PFSK-1 (cell line): ENCODE measurements around the gene STAG1.

Experiments used
- FOXP2 ChIP-seq: optimal IDR thresholded peaks from 2 replicates; pipeline ENCODE3; 2011; ENCODE audit warnings: borderline replicate concordance, control low read depth, inconsistent platforms; ENCODE audit not compliant: insufficient read depth; ENCODE audit errors: extremely low read length, extremely low read depth
- POLR2AphosphoS5 ChIP-seq: IDR thresholded peaks from 2 replicates; pipeline ENCODE4 v1.6.1; 2012; ENCODE audit warnings: low read depth, mild to moderate bottlenecking, control low read depth, low read length, moderate library complexity
- SIN3A ChIP-seq: IDR thresholded peaks from 2 replicates; pipeline ENCODE4 v1.6.1; 2012; ENCODE audit warnings: mild to moderate bottlenecking, low read length, moderate library complexity, borderline replicate concordance; ENCODE audit not compliant: insufficient read depth
- TAF1 ChIP-seq: IDR thresholded peaks from 2 replicates; pipeline ENCODE4 v1.6.1; 2012; ENCODE audit warnings: low read length, control low read depth, borderline replicate concordance; ENCODE audit not compliant: insufficient read depth
- TF ChIP-seq, protein P1 (sequence below), 2 experiments: IDR thresholded peaks; 2 replicates each; pipeline versions ENCODE4 v1.6.1 to v1.8.0; 2011 to 2012; ENCODE audit warnings: low read depth in 2 of 2, low read length in 2 of 2, control low read depth in 1 of 2, inconsistent platforms in 1 of 2, mild to moderate bottlenecking in 1 of 2, moderate library complexity in 1 of 2; ENCODE audit not compliant: insufficient read depth in 1 of 2

The STAG1 gene

DNA sequence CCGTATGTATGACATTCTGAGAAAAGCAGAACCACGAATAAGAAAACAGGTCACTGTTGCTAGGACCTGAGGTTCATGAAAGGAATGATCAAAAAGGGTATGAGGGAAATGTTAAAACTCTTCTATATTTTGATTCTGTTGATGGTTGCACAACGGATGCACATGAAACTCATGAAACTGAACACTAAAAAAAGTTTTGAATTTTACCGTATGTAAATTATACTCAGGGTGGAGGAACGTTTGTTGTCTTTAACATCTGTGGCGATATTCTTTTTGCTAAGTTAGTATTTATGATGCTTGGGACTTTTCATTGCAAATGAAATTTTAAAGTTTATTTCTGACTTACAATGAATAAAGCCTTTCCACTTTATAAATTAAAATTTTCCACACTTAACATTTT, 55.4 kb downstream of the STAG1 start:
- TF ChIP-seq TAF1 = no peak

DNA sequence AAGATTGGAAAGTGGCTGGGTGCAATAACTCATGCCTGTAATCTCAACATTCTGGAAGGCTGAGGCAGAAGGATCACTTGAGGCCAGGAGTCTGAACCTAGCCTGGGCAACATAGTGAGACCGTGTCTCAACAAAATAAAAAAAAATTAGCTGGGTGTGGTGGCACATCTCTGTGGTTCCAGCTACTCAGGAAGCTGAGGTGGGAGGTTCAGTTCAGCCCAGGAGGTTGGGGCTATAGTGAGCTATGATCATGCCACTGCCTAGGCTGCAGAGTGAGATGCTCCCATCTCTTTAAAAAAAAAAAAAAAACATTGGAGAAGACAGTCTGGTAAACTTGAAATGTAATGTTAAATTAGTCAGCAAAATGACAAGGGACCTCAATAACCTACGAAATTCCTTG, 57.9 kb downstream of the STAG1 start:
- TF ChIP-seq POLR2AphosphoS5 = no peak

- TF ChIP-seq SIN3A (no peak), TAF1 (no peak), FOXP2 (no peak), POLR2AphosphoS5 (no peak)
- TF ChIP-seq, protein P1, sequence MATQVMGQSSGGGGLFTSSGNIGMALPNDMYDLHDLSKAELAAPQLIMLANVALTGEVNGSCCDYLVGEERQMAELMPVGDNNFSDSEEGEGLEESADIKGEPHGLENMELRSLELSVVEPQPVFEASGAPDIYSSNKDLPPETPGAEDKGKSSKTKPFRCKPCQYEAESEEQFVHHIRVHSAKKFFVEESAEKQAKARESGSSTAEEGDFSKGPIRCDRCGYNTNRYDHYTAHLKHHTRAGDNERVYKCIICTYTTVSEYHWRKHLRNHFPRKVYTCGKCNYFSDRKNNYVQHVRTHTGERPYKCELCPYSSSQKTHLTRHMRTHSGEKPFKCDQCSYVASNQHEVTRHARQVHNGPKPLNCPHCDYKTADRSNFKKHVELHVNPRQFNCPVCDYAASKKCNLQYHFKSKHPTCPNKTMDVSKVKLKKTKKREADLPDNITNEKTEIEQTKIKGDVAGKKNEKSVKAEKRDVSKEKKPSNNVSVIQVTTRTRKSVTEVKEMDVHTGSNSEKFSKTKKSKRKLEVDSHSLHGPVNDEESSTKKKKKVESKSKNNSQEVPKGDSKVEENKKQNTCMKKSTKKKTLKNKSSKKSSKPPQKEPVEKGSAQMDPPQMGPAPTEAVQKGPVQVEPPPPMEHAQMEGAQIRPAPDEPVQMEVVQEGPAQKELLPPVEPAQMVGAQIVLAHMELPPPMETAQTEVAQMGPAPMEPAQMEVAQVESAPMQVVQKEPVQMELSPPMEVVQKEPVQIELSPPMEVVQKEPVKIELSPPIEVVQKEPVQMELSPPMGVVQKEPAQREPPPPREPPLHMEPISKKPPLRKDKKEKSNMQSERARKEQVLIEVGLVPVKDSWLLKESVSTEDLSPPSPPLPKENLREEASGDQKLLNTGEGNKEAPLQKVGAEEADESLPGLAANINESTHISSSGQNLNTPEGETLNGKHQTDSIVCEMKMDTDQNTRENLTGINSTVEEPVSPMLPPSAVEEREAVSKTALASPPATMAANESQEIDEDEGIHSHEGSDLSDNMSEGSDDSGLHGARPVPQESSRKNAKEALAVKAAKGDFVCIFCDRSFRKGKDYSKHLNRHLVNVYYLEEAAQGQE (IDR thresholded peaks at IDR 0.05; ENCODE audit: insufficient read depth in 1 of 2, low read depth in 2 of 2, low read length in 2 of 2) = no peak
Observed at GRCh38 chr3:136690599-136690998, 61.6 kb downstream of the STAG1 start.

GRCh38 chr3:136685882-136686281, 66.3 kb downstream of the STAG1 start:
- TF ChIP-seq, protein P1 (IDR thresholded peaks at IDR 0.05; ENCODE audit: insufficient read depth in 1 of 2, low read depth in 2 of 2, low read length in 2 of 2) = no peak
- TF ChIP-seq POLR2AphosphoS5 = no peak
- no peak for TF ChIP-seq SIN3A
- no peak for TF ChIP-seq TAF1
- TF ChIP-seq FOXP2 = no peak

DNA sequence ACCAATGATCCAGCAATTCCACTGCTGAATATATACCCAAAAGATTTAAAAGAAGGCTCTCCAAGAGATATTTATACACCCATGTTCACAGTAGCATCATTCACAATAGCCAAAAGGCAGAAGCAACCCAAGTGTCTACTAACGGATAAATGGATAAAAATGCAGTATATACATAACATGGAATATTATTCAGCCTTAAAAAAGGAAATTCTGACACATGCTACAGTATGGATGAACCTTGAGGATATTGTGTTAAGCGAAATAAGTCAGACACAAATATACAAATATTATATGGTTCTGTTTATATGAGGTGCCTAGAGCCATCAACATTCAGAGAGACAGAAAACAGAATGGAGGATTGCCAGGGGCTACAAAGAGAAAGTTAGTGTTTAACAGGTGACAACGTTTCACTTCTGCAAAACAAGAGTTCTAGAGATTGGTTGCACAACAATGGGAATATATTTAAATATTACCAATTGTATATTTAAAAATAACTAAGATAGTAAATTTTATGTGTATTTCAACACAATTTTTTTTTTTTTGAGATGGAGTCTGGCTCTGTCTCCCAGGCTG, 69.4 kb downstream of the STAG1 start:
- no peak for TF ChIP-seq FOXP2

DNA sequence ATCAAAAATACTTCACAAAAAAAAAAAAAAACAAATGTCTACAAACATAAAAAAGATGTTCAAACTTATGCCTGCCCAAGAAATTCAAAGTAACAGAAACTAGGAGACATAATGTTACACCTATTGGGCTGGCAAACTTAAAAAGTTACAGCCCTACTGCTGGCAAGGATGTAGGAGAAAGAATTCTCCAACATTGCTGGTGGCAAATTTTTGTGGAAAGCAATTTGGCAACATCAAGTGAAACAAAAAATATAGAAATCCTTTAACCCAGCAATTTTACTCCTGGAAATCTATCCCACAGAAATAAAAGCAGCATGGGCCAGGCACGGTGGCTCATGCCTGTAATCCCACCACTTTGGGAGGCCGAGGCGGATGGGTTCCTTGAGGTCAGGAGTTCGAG, 73.2 kb downstream of the STAG1 start:
- TF ChIP-seq TAF1 = no peak
- no peak for TF ChIP-seq POLR2AphosphoS5
- no peak for TF ChIP-seq SIN3A
- TF ChIP-seq FOXP2 = no peak

DNA sequence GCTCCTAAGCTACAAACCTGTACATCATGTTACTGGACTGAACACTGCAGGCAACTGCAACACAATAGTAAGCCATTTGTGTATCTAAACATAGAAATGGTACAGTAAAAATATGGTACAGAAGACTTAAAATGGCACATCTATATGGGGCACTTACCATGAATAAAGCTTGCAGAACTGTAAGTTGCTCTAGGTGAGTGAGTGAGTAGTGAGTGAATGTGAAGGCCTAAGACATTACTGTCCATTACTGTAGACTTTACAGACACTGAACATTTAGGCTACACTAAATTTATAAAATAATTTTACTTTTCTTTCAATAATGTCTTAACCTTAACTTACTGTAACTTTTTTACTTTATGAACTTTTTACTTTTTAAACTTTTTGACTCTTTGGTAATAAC, 76.2 kb downstream of the STAG1 start:
- no peak for TF ChIP-seq POLR2AphosphoS5
- TF ChIP-seq, protein P1 (IDR thresholded peaks at IDR 0.05; ENCODE audit: insufficient read depth in 1 of 2, low read depth in 2 of 2, low read length in 2 of 2) = no peak
- TF ChIP-seq TAF1 = no peak
- no peak for TF ChIP-seq FOXP2
- TF ChIP-seq SIN3A = no peak
